PC-3 (cell line): ENCODE measurements around the gene PCDHA3. TPM values are rescaled to one million over a fixed set of nuclear protein-coding genes. Genes with fewer than 3 reads are reported as not detected.
"Not testable (repeated sequence)": the region's sequence is repeated elsewhere in the genome, so short reads cannot be mapped to it uniquely, and the experiment has no call there.

Experiments
- ATAC-seq: fragments of 200-7000 bp; cut with Tn5 transposase; 2 replicates; pipeline ENCODE4 v1.9.1; 2020; ENCODE audit warnings: mild to moderate bottlenecking, moderate library complexity
- BruUV-seq: library from RNA; stranded (reverse); fragments of 400-500 nt; replicated peaks from 2 replicates; lab custom pipeline; 2021; lab: Mats Ljungman, UMichigan
- CTCF ChIA-PET: fragments of 300-600 bp; sonication (Branson Sonifier 250); formaldehyde crosslinking; loops from one replicate; lab custom pipeline; 2022; ENCODE audit warnings: antibody characterized with exemption; lab: Charles Lee
- POLR2A ChIA-PET: fragments of 300-600 bp; sonication (Branson Sonifier 250); formaldehyde crosslinking; loops from one replicate; lab custom pipeline; 2022; ENCODE audit warnings: antibody characterized with exemption; ENCODE audit not compliant: unreplicated experiment; lab: Charles Lee
- DNase-seq: peaks from one replicate; pipeline ENCODE4 v3.0.0-alpha.2; 2015
- H2AFZ ChIP-seq: fragments of 300-600 bp; sonication (generic); 2 replicates; pipeline ENCODE4 v1.6.0; 2016; ENCODE audit warnings: antibody characterized with exemption, low read length
- H3F3A ChIP-seq: fragments of 300-600 bp; sonication (generic); one replicate; pipeline ENCODE4 v1.6.0; 2017; ENCODE audit warnings: antibody characterized with exemption, low read length, control low read depth, mild to moderate bottlenecking; ENCODE audit not compliant: unreplicated experiment
- H3K27ac ChIP-seq: fragments of 300-600 bp; sonication (generic); 2 replicates; pipeline ENCODE4 v1.5.1; 2016; ENCODE audit warnings: mild to moderate bottlenecking, low read length
- H3K27me3 ChIP-seq: fragments of 300-600 bp; sonication (generic); 2 replicates; pipeline ENCODE4 v1.6.1; 2016; ENCODE audit warnings: low read length, mixed read lengths
- H3K36me3 ChIP-seq: fragments of 300-600 bp; sonication (generic); 2 replicates; pipeline ENCODE4 v1.6.1; 2016; ENCODE audit warnings: low read depth, mixed run types, low read length, mixed read lengths
- H3K4me1 ChIP-seq: fragments of 300-600 bp; sonication (generic); 2 replicates; pipeline ENCODE4 v1.5.1; 2016; ENCODE audit warnings: low read length; ENCODE audit not compliant: insufficient read depth
- H3K4me2 ChIP-seq: fragments of 300-600 bp; sonication (generic); 2 replicates; pipeline ENCODE4 v1.6.0; 2016; ENCODE audit warnings: low read length
- H3K4me3 ChIP-seq: fragments of 300-600 bp; sonication (generic); 2 replicates; pipeline ENCODE4 v1.5.1; 2016; ENCODE audit warnings: mild to moderate bottlenecking, low read length, mixed read lengths
- H3K79me2 ChIP-seq: fragments of 300-600 bp; sonication (generic); 2 replicates; pipeline ENCODE4 v1.6.1; 2017; ENCODE audit warnings: low read length, mixed read lengths
- H3K9ac ChIP-seq: fragments of 300-600 bp; sonication (generic); 2 replicates; pipeline ENCODE4 v1.6.0; 2016; ENCODE audit warnings: mild to moderate bottlenecking, low read length
- H3K9me2 ChIP-seq: fragments of 300-600 bp; sonication (generic); replicated peaks from 2 replicates; pipeline ENCODE4 v1.6.1; 2016; ENCODE audit warnings: mixed run types, low read length, mixed read lengths
- H3K9me3 ChIP-seq: fragments of 300-600 bp; sonication (generic); 2 replicates; pipeline ENCODE4 v1.6.1; 2016; ENCODE audit warnings: low read length, mixed read lengths
- H4K20me1 ChIP-seq: fragments of 300-600 bp; sonication (generic); 2 replicates; pipeline ENCODE4 v1.6.1; 2016; ENCODE audit warnings: low read length, mixed read lengths
- EZH2 ChIP-seq: fragments of 300-600 bp; sonication (generic); IDR thresholded peaks from one replicate; pipeline ENCODE4 v1.6.1; 2017; ENCODE audit warnings: antibody characterized with exemption, mild to moderate bottlenecking, low read length; ENCODE audit not compliant: unreplicated experiment
- EZH2phosphoT487 ChIP-seq: fragments of 300-600 bp; sonication (generic); IDR thresholded peaks from 2 replicates; pipeline ENCODE4 v1.6.1; 2018; ENCODE audit warnings: mild to moderate bottlenecking, antibody characterized with exemption, low read length, borderline replicate concordance
- intact Hi-C: fragments of 100-400 bp; cut with micrococcal nuclease; formaldehyde crosslinking; loops from 2 replicates; pipeline ENCODE4 v1.9.0; 2023
- total RNA-seq: library from RNA; depleted of rRNA; stranded (reverse); fragments of >200 nt; gene quantifications from 2 replicates; pipeline ENCODE4 v1.2.3, GENCODE V29; 2014
- TF ChIP-seq, protein P1 (sequence below): fragments of 300-600 bp; sonication (generic); conservative IDR thresholded peaks from 2 replicates; pipeline ENCODE4 v1.5.1; 2017; ENCODE audit warnings: antibody characterized with exemption, low read depth, mild to moderate bottlenecking, low read length

PCDHA3 gene
- total RNA-seq, 1 experiment from 2014 or later: not detected

DNA sequence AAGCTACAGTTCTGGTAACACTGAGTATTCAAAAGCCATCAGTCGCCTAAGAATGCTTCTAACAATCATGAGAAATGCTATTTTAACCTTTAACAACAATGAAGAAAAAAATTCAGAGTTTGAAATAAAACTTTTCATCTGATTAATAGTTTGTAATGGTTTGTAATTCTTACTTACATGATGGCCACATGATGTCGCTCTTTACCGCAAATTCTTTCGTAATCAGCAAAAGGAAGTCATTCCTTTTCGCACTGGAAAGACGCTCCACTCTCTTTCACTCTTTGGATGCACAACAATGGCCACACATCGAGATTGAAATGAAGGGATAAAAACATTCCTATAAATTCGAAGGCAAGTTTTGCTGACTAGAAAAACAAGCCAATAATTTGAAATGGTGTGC lies 33.1 kb downstream of the PCDHA3 start, which contains the start of gene PCDHA7:
TSS of gene PCDHA7 (plus strand) at position 277 of the 400 bp plus-strand sequence. CDS start at position 392, 115 bp downstream.
- H3K4me3 ChIP-seq: no peak within 1 kb of the TSS
- DNase-seq (no peak), ATAC-seq (no peak)
- no peaks in the 10 kb centered on the region for H4K20me1 ChIP-seq
- POLR2A ChIA-PET: no interaction called here
- CTCF ChIA-PET: no interaction called here
- no peaks in the 10 kb centered on the region for H3K27me3 ChIP-seq
- H3K4me1 ChIP-seq: no peaks in the 10 kb centered on the region
- no peaks in the 10 kb centered on the region for H3K9me3 ChIP-seq
- TF ChIP-seq EZH2phosphoT487 (no peak), EZH2 (no peak)
- TF ChIP-seq, protein P1, sequence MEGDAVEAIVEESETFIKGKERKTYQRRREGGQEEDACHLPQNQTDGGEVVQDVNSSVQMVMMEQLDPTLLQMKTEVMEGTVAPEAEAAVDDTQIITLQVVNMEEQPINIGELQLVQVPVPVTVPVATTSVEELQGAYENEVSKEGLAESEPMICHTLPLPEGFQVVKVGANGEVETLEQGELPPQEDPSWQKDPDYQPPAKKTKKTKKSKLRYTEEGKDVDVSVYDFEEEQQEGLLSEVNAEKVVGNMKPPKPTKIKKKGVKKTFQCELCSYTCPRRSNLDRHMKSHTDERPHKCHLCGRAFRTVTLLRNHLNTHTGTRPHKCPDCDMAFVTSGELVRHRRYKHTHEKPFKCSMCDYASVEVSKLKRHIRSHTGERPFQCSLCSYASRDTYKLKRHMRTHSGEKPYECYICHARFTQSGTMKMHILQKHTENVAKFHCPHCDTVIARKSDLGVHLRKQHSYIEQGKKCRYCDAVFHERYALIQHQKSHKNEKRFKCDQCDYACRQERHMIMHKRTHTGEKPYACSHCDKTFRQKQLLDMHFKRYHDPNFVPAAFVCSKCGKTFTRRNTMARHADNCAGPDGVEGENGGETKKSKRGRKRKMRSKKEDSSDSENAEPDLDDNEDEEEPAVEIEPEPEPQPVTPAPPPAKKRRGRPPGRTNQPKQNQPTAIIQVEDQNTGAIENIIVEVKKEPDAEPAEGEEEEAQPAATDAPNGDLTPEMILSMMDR: no peak
- no peak within 1 kb of the TSS for H3K9ac ChIP-seq
- H3K4me2 ChIP-seq: no peak within 1 kb of the TSS
- no peak within 1 kb of the TSS for H2AFZ ChIP-seq
- H3K9me2 ChIP-seq: no peaks in the 10 kb centered on the region
- no peak within 1 kb of the TSS for H3K27ac ChIP-seq
- intact Hi-C loops: no loop called here
- H3F3A ChIP-seq: no peaks in the 10 kb centered on the region
- H3K36me3 ChIP-seq: no peaks in the 10 kb centered on the region
- no peaks in the 10 kb centered on the region for H3K79me2 ChIP-seq
- no TSS peak for BruUV-seq

DNA sequence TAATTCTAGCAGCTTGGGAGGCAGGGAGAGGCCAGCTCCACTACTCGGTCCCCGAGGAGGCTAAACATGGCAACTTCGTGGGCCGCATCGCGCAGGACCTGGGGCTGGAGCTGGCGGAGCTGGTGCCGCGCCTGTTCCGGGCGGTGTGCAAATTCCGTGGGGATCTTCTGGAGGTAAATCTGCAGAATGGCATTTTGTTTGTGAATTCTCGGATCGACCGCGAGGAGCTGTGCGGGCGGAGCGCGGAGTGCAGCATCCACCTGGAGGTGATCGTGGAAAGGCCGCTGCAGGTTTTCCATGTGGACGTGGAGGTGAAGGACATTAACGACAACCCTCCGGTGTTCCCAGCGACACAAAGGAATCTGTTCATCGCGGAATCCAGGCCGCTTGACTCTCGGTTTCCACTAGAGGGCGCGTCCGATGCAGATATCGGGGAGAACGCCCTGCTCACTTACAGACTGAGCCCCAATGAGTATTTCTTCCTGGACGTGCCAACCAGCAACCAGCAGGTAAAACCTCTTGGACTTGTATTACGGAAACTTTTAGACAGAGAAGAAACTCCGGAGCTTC lies 33.7 kb downstream of the PCDHA3 start:
- H3K27ac ChIP-seq, CTCF ChIA-PET: not testable (repeated sequence)

DNA sequence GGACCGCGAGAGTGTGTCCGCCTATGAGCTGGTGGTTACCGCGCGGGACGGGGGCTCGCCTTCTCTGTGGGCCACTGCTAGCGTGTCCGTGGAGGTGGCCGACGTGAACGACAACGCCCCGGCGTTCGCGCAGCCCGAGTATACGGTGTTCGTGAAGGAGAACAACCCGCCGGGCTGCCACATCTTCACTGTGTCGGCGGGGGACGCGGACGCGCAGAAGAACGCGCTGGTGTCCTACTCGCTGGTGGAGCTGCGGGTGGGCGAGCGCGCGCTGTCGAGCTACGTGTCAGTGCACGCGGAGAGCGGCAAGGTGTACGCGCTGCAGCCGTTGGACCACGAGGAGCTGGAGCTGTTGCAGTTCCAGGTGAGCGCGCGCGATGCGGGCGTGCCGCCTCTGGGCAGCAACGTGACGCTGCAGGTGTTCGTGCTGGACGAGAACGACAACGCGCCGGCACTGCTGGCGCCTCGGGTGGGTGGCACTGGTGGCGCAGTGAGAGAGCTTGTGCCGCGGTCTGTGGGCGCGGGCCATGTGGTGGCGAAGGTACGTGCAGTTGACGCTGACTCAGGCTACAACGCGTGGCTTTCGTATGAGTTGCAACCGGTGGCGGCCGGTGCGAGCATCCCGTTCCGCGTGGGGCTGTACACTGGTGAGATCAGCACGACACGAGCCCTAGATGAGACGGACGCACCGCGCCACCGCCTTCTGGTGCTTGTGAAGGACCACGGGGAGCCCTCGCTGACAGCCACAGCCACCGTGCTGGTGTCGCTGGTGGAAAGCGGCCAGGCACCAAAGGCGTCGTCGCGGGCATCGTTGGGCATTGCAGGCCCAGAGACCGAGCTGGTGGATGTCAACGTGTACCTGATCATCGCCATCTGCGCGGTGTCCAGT lies 35.0 kb downstream of the PCDHA3 start:
- Histone ChIP-seq H3K36me3 (no peaks in the 10 kb centered on the region), H3F3A (no peaks in the 10 kb centered on the region), H3K27me3 (no peaks in the 10 kb centered on the region), H3K9me2 (no peaks in the 10 kb centered on the region), H3K4me3 (no peak overlapping the region), H3K9ac (no peak overlapping the region), H4K20me1 (no peaks in the 10 kb centered on the region), H3K9me3 (no peaks in the 10 kb centered on the region), H3K4me1 (no peaks in the 10 kb centered on the region), H3K79me2 (no peaks in the 10 kb centered on the region), H3K4me2 (no peak overlapping the region), H3K27ac (no peak overlapping the region), H2AFZ (no peak overlapping the region)
- DNase-seq (no peak), ATAC-seq (no peak)
- intact Hi-C loops: no loop called here
- TF ChIP-seq, protein P1: no peak
- TF ChIP-seq EZH2phosphoT487 (no peak), EZH2 (no peak)
- ChIA-PET CTCF (no interaction called here), POLR2A (no interaction called here)
- BruUV-seq: no TSS peak

More for the DNA sequence above, 33.7 kb downstream of the PCDHA3 start:
- BruUV-seq, H3K36me3 ChIP-seq, H3K79me2 ChIP-seq, DNase-seq, H4K20me1 ChIP-seq, intact Hi-C loops, H3K27me3 ChIP-seq, POLR2A ChIA-PET, H3K4me1 ChIP-seq, H3K4me3 ChIP-seq, H3F3A ChIP-seq, H3K9ac ChIP-seq, ATAC-seq, H3K9me3 ChIP-seq, H2AFZ ChIP-seq, H3K4me2 ChIP-seq, H3K9me2 ChIP-seq: not testable (repeated sequence)
